ENCODE measurements around the gene KDM4B.

KDM4B gene

DNA sequence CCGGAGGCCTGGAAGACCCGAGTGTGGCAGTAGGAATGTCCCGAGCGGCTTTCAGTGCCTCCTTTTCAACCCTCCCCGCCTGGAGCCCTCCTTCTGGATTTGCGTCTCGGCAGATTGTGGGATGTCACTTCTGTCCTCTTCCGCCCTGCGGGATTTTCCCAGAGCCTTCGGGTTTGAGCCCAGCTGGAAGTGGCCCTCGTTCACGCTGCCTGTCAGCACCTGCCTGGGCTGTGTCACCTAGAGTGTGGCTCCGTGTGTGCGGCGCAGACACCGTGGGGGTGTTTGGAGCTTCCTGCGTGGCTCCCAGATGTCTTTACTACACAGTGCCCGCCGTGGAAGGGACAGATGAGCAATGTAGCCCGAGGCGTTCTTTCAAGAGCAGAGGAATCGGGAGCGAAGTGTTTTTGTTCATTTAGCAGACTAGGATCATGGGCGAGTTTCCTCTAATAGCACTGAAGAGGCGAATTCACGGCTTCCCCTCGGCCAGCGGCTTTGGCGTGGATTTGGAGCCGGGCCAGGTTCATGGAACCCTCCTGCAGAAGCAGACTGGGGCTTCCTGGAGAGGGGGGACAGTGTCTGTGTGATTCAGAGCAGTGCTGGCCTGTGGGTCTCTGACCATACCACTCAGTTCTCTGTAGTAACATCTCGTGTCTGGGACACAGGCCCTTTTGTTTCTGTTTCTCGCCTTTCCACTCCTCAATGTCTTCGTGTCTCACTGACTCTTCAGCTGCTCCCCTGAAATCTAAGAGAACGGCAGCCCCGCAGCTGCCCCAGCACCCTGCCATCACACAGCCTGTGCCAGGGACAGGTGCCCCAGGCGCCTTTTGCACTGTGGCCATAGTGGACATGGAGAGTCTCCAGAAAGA, 68.0 kb downstream of the KDM4B start:
- no peak for DNase-seq

DNA sequence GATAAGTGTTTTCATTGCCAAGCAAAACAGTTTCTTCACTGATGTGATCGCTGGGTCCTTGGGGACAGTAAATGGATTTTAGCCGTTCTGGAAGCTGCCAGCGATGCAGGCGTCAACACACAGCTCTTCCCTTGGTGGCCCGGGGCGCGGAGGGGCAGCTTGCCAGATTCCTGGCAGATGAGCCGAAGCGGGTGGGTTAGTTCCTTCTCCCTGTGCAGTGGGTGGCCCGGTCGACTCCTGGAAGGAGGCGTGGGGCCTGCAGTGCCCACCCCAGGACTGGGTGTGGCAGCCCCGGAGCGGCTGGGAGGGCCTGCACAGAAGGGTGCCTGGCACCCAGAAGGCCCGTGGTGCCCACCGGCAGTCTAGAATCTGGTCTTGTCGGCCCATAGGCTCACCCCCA, 69.0 kb downstream of the KDM4B start:
- DNase-seq: no peak

DNA sequence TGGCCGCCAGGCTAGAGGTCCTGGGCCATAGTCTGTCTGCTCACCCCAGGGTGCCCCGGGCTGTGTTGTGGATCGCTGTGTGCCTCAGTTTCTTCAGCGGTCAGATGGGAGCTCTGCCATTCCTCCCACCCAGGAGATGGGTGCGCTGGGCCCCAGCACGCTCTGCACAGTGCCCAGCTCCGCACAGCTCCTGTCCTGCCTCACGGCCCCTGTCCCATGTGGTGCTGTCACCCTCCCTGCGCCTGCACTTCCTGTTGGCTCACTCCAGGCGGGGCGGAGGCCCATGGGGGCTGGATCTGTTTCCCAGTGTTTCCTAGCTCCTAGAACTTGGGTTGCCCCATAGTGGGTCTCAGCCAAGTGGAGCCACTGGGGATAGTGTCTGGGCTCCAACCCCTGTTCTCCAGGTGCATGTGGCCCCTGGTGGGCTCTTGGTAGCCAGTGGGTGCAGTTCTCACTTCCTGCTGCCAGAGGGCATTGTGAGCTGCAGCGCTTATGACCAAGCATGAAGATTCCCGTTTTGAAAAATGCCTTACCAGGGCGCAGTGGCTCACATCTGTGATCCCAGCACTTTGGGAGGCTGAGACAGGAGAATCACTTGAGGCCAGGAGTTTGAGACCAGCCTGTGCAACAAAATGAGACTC, 69.8 kb downstream of the KDM4B start:
- DNase-seq: no peak

DNA sequence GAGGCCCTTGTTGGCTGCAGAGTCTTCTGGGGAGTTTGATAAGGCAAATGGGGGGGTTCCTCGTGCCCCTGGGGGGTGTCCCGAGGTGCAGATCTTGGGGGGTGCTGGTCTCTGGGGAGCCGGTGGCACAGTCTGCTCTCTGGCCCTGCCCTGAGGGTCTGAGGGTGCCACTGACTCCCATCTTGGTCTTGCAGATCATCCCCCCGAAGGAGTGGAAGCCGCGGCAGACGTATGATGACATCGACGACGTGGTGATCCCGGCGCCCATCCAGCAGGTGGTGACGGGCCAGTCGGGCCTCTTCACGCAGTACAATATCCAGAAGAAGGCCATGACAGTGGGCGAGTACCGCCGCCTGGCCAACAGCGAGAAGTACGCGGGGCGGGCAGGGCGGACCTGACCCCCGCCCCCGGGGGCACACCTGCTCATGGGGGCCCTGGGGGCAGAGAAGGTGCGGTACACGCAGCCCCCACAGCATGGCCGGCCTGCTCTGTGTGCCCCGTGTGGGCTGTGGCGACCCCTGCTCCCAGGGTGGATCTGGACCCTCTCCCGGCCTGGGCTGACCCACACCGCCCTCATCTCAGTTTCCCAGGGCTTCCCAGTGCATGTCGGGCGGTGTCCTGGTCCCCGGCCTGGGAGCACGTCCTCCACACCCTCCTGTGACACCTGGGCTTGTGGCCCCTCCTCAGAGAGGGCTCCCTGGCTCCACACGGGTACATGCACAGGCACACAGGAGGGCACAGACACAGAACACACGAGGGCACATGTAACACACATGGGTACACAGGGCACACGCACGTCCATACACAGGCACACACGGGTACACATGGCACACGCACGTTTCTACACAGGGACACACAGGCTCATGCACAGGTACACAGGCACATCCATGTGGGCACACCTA, 71.0 kb downstream of the KDM4B start:
- no peak for DNase-seq

DNA sequence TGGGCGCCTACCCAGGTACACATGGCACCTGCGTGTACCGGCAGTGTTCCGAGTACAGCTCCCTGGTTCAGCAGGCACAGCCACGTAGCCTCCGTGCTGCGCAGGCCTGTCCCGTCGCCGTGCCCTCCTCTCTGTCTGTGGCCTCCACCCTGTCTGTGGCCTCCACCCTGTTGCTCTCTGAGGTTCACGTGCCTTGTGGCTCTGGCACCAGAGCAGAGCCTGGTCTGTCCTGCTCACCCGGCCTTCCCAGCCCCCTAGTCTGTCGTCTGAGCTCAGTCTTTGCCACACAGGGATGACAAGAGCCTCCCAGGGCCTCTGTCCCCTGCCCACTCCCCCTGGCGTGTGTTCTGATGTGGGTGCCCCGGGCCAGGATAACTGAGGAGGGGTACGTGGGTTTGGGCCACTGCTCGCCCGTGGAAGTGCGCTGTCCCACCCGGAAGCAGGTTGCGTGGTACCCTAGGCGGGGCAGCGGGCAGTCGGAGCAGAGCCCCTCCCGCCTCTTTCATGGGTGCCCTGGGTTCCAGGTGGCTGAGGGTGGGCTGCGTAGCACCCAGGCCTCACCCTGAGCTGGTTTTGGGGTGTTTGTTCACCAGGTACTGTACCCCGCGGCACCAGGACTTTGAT, 71.7 kb downstream of the KDM4B start:
- DNase-seq: no peak

DNA sequence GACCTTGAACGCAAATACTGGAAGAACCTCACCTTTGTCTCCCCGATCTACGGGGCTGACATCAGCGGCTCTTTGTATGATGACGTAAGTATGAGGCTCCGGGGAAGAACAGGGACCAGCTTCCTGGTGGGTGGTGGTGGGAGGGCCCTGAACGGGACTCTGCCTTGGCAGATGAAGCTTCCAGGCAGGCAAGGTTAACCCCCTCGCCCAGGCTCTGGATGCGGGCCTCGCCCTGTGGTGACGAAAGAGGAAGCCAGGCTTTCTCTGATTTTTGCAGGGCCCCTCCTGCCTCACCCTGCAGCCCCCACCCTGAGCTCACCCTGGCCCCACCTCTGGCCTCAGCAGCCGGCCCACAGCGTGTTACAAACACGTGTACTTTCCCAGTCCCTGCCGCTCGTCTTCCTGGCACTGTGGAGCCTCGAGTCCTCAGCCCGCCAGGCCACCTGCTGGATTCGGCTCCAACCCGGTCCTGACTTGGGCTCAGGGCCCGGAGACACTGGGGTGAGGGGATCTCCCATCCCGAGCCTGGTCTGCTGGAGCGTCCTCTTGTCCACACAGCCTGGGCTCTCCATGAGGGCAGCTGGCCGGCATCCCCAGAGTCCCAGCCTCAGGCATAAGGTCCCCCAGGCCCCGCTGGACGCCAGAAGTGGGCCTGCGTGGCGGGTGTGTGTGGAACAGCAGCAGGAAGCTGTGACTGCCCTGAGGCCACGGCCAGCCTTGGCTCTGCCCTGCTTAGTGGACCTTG, 72.4 kb downstream of the KDM4B start:
- no peak for DNase-seq

DNA sequence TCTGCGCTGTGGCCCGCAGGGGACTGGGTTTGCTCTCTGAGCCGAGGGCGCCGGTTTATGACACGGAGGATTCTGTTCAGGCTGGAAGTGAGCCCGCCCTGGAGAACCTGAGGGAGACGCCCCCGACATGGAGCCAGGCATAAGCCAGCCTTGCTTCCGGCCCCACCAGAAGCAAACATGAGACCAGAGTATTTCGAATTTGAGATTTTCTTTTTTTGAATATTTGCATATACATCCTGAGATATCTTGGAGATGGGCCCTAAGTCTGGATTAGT, 72.9 kb downstream of the KDM4B start:
- no peak for DNase-seq

DNA sequence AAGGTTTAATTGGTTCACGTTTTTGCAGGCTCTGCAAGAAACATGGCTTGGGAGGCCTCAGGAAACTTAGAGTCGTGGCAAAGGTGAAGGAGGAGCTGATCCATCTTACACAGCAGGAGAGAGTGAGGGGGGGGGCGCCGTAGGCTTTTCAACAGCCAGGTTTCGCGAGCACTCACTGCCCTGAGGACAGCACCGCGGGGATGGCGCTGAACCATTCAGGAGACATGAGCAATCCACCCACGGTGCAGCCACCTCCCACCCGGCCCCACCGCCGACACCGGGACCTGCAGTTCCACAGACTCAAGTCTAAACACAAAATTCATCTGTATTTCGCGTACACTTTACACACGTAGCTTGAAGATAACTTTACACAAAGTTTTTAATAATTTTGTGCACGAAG, 73.6 kb downstream of the KDM4B start:
- no peak for DNase-seq

DNA sequence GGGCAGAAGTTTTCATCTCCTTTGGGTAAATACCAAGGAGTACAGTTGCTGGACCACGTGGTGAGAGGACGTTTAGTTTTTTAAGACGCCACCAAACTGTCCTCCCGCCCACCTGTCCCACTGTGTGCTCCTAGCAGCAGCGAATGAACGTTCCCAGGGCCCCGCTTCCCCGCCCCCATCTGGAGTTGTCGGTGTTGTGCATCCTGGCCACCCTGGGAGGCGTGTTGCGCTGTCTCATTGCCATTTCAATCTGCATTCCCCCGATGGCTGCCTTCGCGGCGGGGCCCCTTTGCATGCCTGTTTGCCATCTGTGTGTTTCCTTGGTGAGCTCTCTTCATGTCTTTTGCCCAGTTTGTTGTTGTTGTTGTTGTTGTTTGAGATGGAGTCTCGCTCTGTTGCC, 76.1 kb downstream of the KDM4B start:
- DNase-seq: no peak

DNA sequence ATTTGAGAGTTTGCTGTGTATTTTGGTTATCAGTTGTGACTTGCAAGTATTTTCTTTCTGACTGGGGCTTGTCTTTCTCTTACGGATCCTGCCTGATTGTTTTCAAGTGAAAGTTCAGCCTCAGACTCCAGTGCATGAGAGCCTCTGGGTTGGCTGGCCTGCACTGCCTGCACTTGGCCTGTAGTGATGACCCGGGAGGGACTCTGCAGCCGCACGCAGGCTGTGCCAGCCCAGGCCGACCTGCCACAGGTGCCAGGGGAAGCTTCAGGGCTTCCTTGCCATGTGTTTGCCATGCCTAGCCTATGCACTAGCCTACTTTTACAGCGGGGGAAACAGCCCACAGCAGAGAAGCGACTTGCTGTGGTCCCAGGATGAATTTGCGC, 77.0 kb downstream of the KDM4B start:
- no peak for DNase-seq

DNA sequence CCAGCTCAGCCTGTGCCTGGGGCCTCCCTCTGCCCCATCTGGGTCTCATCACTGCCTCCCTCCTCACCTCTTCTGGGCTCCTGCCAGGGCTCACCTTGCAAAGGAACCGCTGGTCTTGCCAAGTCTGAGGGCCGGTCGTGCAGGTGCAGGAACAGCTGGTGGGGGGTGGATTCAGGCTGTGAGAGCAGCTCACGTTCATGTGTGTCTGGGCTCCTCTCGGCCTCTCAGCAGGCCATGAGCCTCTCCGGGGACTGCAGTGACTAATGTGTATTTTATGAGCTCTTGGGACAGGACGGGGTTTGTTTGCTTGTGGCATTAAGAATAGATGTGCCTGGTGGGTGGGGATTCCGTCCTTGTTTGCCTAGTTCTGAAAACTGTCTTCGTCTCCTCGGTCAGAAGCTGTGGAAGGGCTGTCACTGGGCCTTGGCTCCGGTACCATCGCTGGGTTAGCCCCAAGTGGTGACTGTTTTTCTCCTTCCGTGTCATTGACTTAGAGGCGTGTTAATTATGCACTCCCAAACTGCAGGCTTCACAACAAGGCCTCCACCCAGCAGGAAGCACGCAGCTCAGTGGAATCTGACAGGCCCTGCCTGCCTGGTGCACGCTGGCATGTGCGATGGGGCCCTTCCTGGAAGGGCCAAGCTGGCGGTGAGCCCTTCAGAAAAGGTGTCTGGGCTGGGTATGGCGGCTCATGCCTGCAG, 77.6 kb downstream of the KDM4B start:
- DNase-seq: no peak

DNA sequence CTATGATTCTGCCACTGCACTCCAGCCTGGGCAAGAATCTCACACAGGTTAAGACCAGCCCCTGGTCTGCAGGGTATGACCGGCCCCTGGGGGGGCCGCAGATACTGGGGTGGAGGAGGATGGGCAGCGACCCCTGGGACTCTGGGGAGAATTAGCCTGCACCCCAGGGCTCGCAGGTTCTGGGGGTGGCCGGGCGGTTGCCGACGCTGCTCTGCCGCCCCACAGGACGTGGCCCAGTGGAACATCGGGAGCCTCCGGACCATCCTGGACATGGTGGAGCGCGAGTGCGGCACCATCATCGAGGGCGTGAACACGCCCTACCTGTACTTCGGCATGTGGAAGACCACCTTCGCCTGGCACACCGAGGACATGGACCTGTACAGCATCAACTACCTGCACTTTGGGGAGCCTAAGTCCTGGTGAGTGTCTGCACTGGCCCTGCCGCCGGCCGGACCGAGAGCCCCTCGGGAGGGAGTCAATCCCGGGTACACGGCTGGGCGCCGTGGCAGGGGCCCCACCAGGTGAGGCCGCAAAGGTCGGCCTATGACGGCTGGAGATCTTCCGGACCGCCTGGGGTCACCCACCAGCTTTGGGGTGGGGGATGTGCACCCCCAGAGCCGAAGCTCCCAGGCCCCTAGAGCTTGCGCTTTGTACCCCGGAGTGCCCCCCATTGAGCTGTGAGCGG, 78.5 kb downstream of the KDM4B start:
- no peak for DNase-seq

DNA sequence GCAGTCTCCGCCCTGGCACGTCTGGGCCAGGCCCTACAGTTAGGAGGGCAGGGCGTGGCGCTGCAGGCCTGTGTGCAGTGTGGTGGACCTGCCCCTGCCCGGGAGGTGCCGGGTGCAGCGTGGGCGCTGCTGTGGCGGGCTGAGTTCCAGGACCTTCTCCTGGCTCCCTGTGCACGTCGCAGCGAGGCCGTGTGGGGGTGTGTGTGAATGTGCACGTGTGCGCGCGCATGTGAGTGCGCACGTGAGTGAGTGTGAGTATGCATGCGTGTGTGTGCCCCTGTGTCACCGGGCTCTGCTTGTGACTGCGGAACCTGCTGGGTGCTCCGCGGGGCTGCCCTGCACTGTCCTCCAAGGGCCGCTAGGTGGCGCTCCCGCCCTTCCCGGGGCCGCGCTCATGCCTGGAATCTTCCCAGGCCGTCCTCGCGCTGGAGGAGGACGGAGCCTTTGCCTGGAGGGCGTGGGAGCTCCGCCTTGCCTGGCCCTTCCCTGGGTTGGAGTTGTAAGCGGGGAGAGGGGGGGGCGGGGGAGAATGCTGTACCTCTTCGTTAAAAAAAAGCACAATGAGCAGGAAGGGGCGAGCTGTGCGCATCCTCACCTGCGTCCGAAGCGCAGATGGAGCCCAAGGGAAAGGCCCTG, 79.3 kb downstream of the KDM4B start:
- DNase-seq: peak; percentile 13 to 55 (median 38)

DNA sequence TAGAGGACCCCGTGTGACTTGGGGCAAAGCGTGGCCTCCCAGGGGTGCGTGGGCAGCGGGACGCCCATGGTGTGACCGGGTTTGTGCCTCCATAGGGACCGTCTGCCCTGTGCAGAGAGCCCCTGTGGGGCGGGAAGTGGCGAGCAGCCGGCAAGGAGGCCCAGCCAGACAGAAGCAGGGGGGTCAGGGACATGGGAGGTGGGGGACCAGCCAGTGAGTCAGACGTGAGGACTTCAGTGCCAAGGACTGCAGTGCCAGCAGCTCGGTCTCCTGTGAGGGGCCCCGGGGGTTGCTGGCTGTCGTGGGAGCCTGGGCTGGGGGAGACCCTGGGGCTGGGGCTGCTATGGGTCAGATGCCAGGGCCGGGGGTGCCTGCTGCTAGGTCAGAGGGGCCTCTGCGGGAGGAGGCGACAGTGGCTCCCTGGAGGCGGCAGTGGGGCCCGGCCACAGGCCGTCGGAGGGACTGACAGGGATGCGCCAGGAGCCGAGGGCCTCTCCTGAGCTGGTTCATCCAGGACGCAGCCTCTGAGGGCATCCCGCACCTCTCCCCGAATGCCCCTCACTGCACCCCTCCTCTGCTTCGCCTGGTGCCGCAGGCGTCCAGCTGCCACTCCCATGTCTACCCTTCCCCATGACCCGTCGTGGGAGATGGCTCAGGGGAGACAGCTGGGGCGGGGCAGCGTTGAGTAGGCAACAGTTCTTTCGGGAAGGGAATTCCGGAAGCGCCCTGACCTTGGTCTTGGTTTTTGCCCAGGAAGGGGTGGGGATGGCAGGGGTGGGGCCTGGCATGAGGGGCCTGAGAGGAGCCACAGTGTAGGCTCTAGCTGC, 80.0 kb downstream of the KDM4B start:
- DNase-seq: no peak

DNA sequence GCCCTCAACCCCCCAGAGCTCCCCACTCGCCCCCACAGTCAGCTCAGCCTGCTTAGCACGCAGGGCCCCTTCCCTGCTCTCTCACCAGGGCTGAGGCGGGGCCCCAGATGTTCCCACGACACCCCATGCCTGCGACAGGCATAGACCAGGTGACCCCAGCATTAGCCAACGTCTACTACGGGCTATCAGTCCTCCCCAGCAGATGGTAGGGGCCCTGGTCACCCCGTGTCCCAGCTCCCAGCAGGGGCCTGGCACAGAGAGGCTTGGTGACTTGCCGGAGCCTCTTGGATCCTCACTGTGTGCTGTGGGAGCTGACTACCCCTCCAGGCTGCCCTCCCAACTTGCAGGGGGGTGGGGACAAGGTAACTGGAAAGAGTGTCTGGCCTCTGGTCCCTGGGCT, 80.6 kb downstream of the KDM4B start:
- DNase-seq: no peak

DNA sequence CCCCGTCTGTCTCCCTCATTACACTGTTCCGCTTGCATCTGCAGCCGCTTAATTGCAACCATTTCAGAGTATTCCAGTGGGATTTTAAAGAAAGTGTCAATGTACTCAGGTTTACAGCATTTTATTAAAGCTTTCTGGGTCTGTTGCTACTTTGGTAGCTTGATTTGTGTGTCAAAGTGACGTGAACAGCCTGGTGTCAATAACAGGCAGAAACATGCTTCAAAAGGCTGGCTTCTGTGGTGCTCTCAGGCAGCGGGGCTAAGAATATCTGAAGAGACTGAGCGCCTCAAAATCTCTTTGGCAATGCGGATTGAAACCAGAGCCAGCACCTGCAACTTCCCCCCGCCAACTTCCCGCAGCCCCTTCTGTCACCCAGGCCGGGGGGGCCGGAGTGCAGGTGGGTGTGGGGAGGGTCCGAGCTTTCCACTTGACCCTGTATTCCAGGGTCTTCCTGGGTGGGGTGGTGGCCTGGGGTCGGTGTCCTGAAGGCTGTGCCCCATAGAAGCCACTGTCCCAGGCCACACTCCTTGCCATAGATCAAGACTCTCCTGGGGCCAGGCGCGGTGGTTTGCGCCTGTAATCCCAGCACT, 81.2 kb downstream of the KDM4B start:
- DNase-seq: no peak

DNA sequence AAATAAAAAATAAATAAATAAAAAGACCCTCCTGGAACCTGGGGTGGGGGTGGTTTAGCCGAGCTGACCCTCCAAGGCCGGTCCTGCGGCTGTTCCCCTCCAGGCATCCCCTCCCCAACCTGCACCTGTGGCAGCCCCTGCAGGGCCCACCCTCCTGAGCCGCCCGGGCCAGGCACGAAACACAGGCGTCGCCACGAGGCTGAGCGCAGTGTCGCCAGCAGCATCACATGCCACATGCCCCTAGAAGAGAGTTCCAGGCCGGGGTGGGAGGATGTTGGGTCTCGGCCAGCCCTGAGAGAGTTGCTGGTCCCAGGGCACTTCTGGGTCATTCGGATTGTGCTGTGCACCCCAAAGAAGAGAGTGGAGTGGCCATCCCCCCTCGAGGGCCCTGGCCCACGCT, 82.0 kb downstream of the KDM4B start:
- DNase-seq: no peak

DNA sequence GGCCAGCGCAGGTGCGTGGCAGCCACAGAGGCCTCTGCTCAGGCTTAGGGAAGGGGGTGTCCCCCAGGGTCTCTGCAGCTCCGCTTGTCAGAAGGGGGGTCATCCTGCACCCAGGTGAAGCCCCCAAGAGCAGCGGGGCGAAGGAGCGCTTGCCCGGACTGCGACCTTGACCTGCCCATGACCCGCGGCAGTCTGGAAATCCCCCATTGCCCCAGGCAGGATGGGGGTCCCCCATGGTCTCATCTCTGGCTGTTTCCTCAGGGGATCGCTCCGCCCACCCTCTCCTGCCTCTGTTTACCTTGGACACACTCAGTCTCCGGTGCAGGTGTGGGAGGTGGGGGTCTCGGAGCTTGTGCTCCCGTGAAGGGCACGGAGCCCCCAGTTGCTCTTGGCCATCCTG, 82.7 kb downstream of the KDM4B start:
- DNase-seq: no peak

DNA sequence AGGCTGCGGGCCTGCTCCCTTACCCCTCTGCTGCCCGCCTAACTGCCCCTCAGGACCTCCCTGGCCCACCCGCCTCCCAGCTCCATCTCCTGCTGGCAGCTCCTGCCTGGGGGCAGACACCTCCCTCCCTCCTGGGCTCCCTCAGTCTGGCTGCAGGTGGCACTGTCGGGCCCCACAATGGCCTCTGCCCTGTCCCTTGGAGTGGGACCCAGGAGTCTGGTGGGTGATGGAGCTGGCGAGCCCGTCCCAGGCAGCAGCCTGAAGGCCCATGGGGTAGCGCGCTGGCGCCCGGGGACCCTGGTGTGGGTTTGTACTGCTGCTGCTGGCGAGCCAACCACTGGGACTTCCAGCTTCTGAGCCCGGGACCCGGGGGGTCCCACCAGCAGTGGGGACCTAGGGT, 83.6 kb downstream of the KDM4B start:
- DNase-seq: no peak

All from T-helper 2 cell (primary cell).